H1 (cell line): ENCODE data around the gene KIAA1755. TPM values are rescaled to one million over a fixed set of nuclear protein-coding genes. Genes with fewer than 3 reads are reported as not detected.

Experiments used
- CTCF ChIA-PET: fragments of 300-600 bp; sonication (Branson Sonifier 250); formaldehyde crosslinking; loops from one replicate; lab custom pipeline; 2021; ENCODE audit not compliant: partially characterized antibody; lab: Charles Lee
- POLR2A ChIA-PET: fragments of 300-600 bp; sonication (Branson Sonifier 250); formaldehyde crosslinking; loops from one replicate; lab custom pipeline; 2021; ENCODE audit warnings: inconsistent platforms; ENCODE audit not compliant: partially characterized antibody; lab: Charles Lee
- DNase-seq, 2 experiments: peaks; one replicate each; pipeline versions ENCODE4 v3.0.0 to v3.0.0-alpha.2; 2010 to 2022; ENCODE audit warnings: low spot score in 2 of 2, low read depth in 1 of 2, mixed read lengths in 1 of 2
- FAIRE-seq: peaks from 2 replicates; lab custom pipeline; 2011; peaks lifted over from hg19 to GRCh38; lab: Jason Lieb, UNC
- H2AFZ ChIP-seq: 2 replicates; pipeline ENCODE4 v1.8.1; 2012; ENCODE audit warnings: low read length, inconsistent platforms
- H2AK5ac ChIP-seq: 2 replicates; pipeline ENCODE4 v1.6.1; 2013; ENCODE audit warnings: low read depth, low read length
- H2BK120ac ChIP-seq: replicated peaks from 2 replicates; pipeline ENCODE3; 2013; ENCODE audit warnings: low read depth, low read length, inconsistent platforms
- H2BK12ac ChIP-seq: 2 replicates; pipeline ENCODE4 v1.6.1; 2013; ENCODE audit warnings: low read depth, low read length
- H2BK15ac ChIP-seq: 2 replicates; pipeline ENCODE4 v1.6.1; 2013; ENCODE audit warnings: low read length
- H2BK20ac ChIP-seq: 2 replicates; pipeline ENCODE4 v1.6.1; 2013; ENCODE audit warnings: low read length
- H2BK5ac ChIP-seq: 2 replicates; pipeline ENCODE4 v1.6.1; 2013; ENCODE audit warnings: low read depth, low read length
- H3K14ac ChIP-seq: 2 replicates; pipeline ENCODE4 v1.6.1; 2013; ENCODE audit warnings: inconsistent platforms; ENCODE audit not compliant: insufficient read length
- H3K18ac ChIP-seq: 2 replicates; pipeline ENCODE4 v1.6.1; 2013; ENCODE audit warnings: low read length; ENCODE audit errors: extremely low read depth
- H3K23ac ChIP-seq: 2 replicates; pipeline ENCODE4 v1.6.1; 2013; ENCODE audit warnings: inconsistent platforms; ENCODE audit not compliant: insufficient read length
- H3K23me2 ChIP-seq: 2 replicates; pipeline ENCODE4 v1.6.1; 2013; ENCODE audit warnings: low read depth, low read length
- H3K27ac ChIP-seq: 2 replicates; pipeline ENCODE4 v1.6.1; 2011; ENCODE audit warnings: low read depth, low read length, inconsistent platforms
- H3K27me3 ChIP-seq, 4 experiments: replicated peaks in 1 of 4; 1 replicate in 1 of 4; 2 replicates in 3 of 4; pipeline versions ENCODE4 v1.6.1 to v1.8.1; 2011 to 2013; ENCODE audit warnings: low read length in 3 of 4, mild to moderate bottlenecking in 3 of 4, inconsistent platforms in 2 of 4, mixed read lengths in 2 of 4, moderate library complexity in 1 of 4; ENCODE audit not compliant: control insufficient read depth in 3 of 4, insufficient read depth in 3 of 4; ENCODE audit errors: extremely low read depth in 1 of 4
- H3K36me3 ChIP-seq, 4 experiments: 2 replicates each; pipeline versions ENCODE4 v1.6.1 to v1.8.1; 2011 to 2013; ENCODE audit warnings: mild to moderate bottlenecking in 4 of 4, low read length in 3 of 4, moderate library complexity in 2 of 4, control low read depth in 1 of 4, inconsistent platforms in 1 of 4; ENCODE audit not compliant: insufficient read depth in 4 of 4, control insufficient read depth in 2 of 4
- H3K4ac ChIP-seq: replicated peaks from 2 replicates; pipeline ENCODE3; 2013; ENCODE audit warnings: low read length, low read depth, mixed read lengths, inconsistent platforms; ENCODE audit not compliant: insufficient read length
- H3K4me1 ChIP-seq, 4 experiments: replicated peaks in 1 of 4; 1 replicate in 1 of 4; 2 replicates in 3 of 4; pipeline versions ENCODE4 v1.6.1 to v1.8.1; 2011 to 2013; ENCODE audit warnings: low read length in 3 of 4, inconsistent platforms in 2 of 4, mixed read lengths in 1 of 4; ENCODE audit not compliant: insufficient read depth in 4 of 4, control insufficient read depth in 3 of 4
- H3K4me2 ChIP-seq, 2 experiments: 2 replicates each; pipeline versions ENCODE4 v1.6.1 to v1.8.1; 2011 to 2013; ENCODE audit warnings: low read depth in 2 of 2, low read length in 2 of 2, control low read depth in 1 of 2, inconsistent platforms in 1 of 2, mild to moderate bottlenecking in 1 of 2; ENCODE audit not compliant: insufficient read depth in 1 of 2
- H3K4me3 ChIP-seq, 4 experiments: fragments of 200-600, 300-600 bp in 1 of 4; sonication (generic), shearing (Covaris generic), sonication (Bioruptor Twin) in 1 of 4; 2 replicates each; pipeline versions ENCODE4 v1.5.1 to v1.8.1; 2011 to 2016; ENCODE audit warnings: low read length in 4 of 4, low read depth in 3 of 4, control low read depth in 2 of 4, inconsistent platforms in 2 of 4, mild to moderate bottlenecking in 2 of 4, mixed read lengths in 1 of 4, moderate library complexity in 1 of 4; ENCODE audit not compliant: insufficient read depth in 2 of 4; ENCODE audit errors: extremely low read depth in 1 of 4
- H3K56ac ChIP-seq: replicated peaks from 2 replicates; pipeline ENCODE3; 2013; ENCODE audit warnings: low read depth, mild to moderate bottlenecking, mixed read lengths, low read length, inconsistent platforms; ENCODE audit not compliant: insufficient read length
- H3K79me1 ChIP-seq: 2 replicates; pipeline ENCODE4 v1.6.1; 2013; ENCODE audit warnings: low read depth, low read length, control low read depth
- H3K79me2 ChIP-seq, 2 experiments: 2 replicates each; pipeline versions ENCODE4 v1.6.1 to v1.8.1; 2012 to 2013; ENCODE audit warnings: low read length in 2 of 2, mild to moderate bottlenecking in 2 of 2, inconsistent platforms in 1 of 2; ENCODE audit not compliant: insufficient read depth in 2 of 2, control insufficient read depth in 1 of 2
- H3K9ac ChIP-seq, 4 experiments: replicated peaks in 1 of 4; 1 replicate in 1 of 4; 2 replicates in 3 of 4; pipeline versions ENCODE4 v1.6.1 to v1.8.1; 2011 to 2013; ENCODE audit warnings: low read depth in 3 of 4, low read length in 3 of 4, control low read depth in 2 of 4, mild to moderate bottlenecking in 2 of 4, moderate library complexity in 2 of 4, inconsistent platforms in 1 of 4; ENCODE audit errors: extremely low read depth in 1 of 4
- H3K9me3 ChIP-seq, 2 experiments: 2 replicates each; pipeline versions ENCODE4 v1.6.1 to v1.8.1; 2012 to 2013; ENCODE audit warnings: mild to moderate bottlenecking in 2 of 2, moderate library complexity in 2 of 2, control low read depth in 1 of 2, inconsistent platforms in 1 of 2, low read depth in 1 of 2, low read length in 1 of 2, mixed read lengths in 1 of 2; ENCODE audit not compliant: insufficient read depth in 2 of 2
- H4K20me1 ChIP-seq, 2 experiments: replicated peaks in 1 of 2; 2 replicates each; pipeline versions ENCODE3 to v1.8.1; 2011 to 2013; ENCODE audit warnings: inconsistent platforms in 2 of 2, low read length in 2 of 2, mild to moderate bottlenecking in 1 of 2; ENCODE audit not compliant: insufficient read depth in 2 of 2, control insufficient read depth in 1 of 2
- H4K5ac ChIP-seq: 2 replicates; pipeline ENCODE4 v1.6.1; 2013; ENCODE audit warnings: low read length, low read depth, mixed read lengths, inconsistent platforms; ENCODE audit not compliant: insufficient read length
- H4K8ac ChIP-seq: 2 replicates; pipeline ENCODE4 v1.8.0; 2013; ENCODE audit warnings: mild to moderate bottlenecking, moderate library complexity, low read length, inconsistent platforms; ENCODE audit not compliant: insufficient read depth; ENCODE audit errors: extremely low read depth
- H4K91ac ChIP-seq: replicated peaks from 2 replicates; pipeline ENCODE3; 2013; ENCODE audit warnings: low read length, mixed read lengths, inconsistent platforms; ENCODE audit not compliant: insufficient read length
- CBX5 ChIP-seq: fragments of 300-800, 300-1000 bp; sonication (generic); IDR thresholded peaks from 2 replicates; pipeline ENCODE4 v1.7.1; 2016; ENCODE audit warnings: antibody characterized with exemption, low read length, low read depth
- CTBP2 ChIP-seq: IDR thresholded peaks from 2 replicates; pipeline ENCODE4 v1.7.0; 2011; ENCODE audit warnings: borderline replicate concordance, mild to moderate bottlenecking, moderate library complexity, mixed read lengths, low read length; ENCODE audit not compliant: insufficient read depth, insufficient read length
- HDAC2 ChIP-seq, 2 experiments: fragments of 300-600 bp in 1 of 2; sonication (generic) in 1 of 2; IDR thresholded peaks; 2 replicates each; pipeline ENCODE4 v1.6.1; 2011 to 2012; ENCODE audit warnings: low read depth in 2 of 2, low read length in 2 of 2, mild to moderate bottlenecking in 2 of 2, moderate library complexity in 2 of 2, borderline replicate concordance in 1 of 2, inconsistent platforms in 1 of 2
- NRF1 ChIP-seq: IDR thresholded peaks from 2 replicates; pipeline ENCODE4 v1.6.1; 2011; ENCODE audit warnings: mild to moderate bottlenecking, low read depth, low read length, improper control_type of control experiment
- WGBS, 2 experiments: shearing (Covaris generic) in 1 of 2; methylation state at CpG; one replicate each; pipeline versions ENCODE4 v1.1.6 to v1.1.7; 2013 to 2015; ENCODE audit warnings: low lambda C conversion rate in 2 of 2, mixed read lengths in 2 of 2, inconsistent platforms in 1 of 2, low coverage in 1 of 2, missing lambda C conversion rate in 1 of 2; ENCODE audit not compliant: insufficient replicate concordance in 2 of 2, insufficient coverage in 1 of 2, insufficient read length in 1 of 2; ENCODE audit errors: extremely low coverage in 1 of 2, missing lambda C conversion rate in 1 of 2; 5-methylcytosine and 5-hydroxymethylcytosine counted together
- polyA plus RNA-seq, 7 experiments: library from polyadenylated mRNA; depleted of rRNA in 3 of 7; stranded (reverse) in 5 of 7; unstranded in 2 of 7; fragments of >200 nt in 5 of 7; fragments of 200-250 nt in 2 of 7; gene quantifications; 1 replicate in 5 of 7; 2 replicates in 1 of 7; 4 replicates in 1 of 7; pipeline versions ENCODE4 v1.2.1 to v1.2.3, GENCODE V29; 2011 to 2013; ENCODE audit warnings: missing spikeins in 2 of 7, mixed read lengths in 2 of 7
- total RNA-seq: library from RNA; stranded (reverse); fragmentation: NEBNext Ultra II Directional; extraction: Animal tissue kit (Norgen Biotek cat#: 25700); gene quantifications from 2 replicates; pipeline ENCODE4 v1.2.1, GENCODE V29; 2021

Gene KIAA1755
- total and polyA plus RNA-seq, 2 of the 8 experiments (the other 6 are each of a cell fraction or from before 2014, with no cell fraction given): 0.23 TPM; not detected in 1

GRCh38 chr20:38177201-38177600 lies 83.3 kb downstream of the KIAA1755 start:
- no peaks in the 10 kb centered on the region for H3K23me2 ChIP-seq
- H3K36me3 ChIP-seq: no peaks in the 10 kb centered on the region
- no peaks in the 10 kb centered on the region for H3K27me3 ChIP-seq
- no peak overlapping the region for H2BK12ac ChIP-seq
- H2BK20ac ChIP-seq: no peak overlapping the region
- H3K4me3 ChIP-seq: no peak overlapping the region
- no peak overlapping the region for H4K91ac ChIP-seq
- H3K23ac ChIP-seq: no peak overlapping the region
- H3K56ac ChIP-seq: no peak overlapping the region
- H2AK5ac ChIP-seq: no peak overlapping the region
- no peaks in the 10 kb centered on the region for H3K79me1 ChIP-seq
- no peak overlapping the region for H3K4me2 ChIP-seq
- H3K14ac ChIP-seq: no peak overlapping the region
- no peak overlapping the region for H2BK15ac ChIP-seq
- H3K18ac ChIP-seq: no peak overlapping the region
- WGBS, 2 experiments: 84% methylated on average over 9 of the region's 9 CpGs; no CpG with 5 or more reads in 1 of the 2 experiments
- H3K79me2 ChIP-seq: no peaks in the 10 kb centered on the region
- H3K9ac ChIP-seq: no peak overlapping the region; a peak in 1 of 7 replicates
- H2BK5ac ChIP-seq: no peak overlapping the region
- H2BK120ac ChIP-seq: no peak overlapping the region
- H4K8ac ChIP-seq: no peak overlapping the region
- no peaks in the 10 kb centered on the region for H3K9me3 ChIP-seq
- no peak overlapping the region for H2AFZ ChIP-seq
- peaks cover 0 to 3% of the 10 kb centered on the region in 2 experiments for H4K20me1 ChIP-seq
- H3K27ac ChIP-seq: no peak overlapping the region
- no peak for DNase-seq
- no peak overlapping the region for H4K5ac ChIP-seq
- FAIRE-seq: no peak
- no peaks in the 10 kb centered on the region for H3K4me1 ChIP-seq
- H3K4ac ChIP-seq: no peak overlapping the region
- POLR2A ChIA-PET: no interaction called here
- CTCF ChIA-PET: interaction anchor here (2.2 to 5.1 kb wide), 3 partner anchors 11 to 45 kb away, joined by 5 to 32 read pairs (median 13); no protein-coding TSS in a partner anchor
- no peak for TF ChIP-seq HDAC2 (IDR thresholded peaks at IDR 0.05; ENCODE audit: borderline replicate concordance in 1 of 2, low read depth in 2 of 2, low read length in 2 of 2)
- TF ChIP-seq CBX5: no peak
- no peak for TF ChIP-seq CTBP2
- TF ChIP-seq NRF1: no peak
